ENCODE measurements around the gene DUSP5. TPM values are rescaled to one million over a fixed set of nuclear protein-coding genes. Genes with fewer than 3 reads are reported as not detected.

Gene DUSP5
- total and polyA plus RNA-seq, 10 of the 15 experiments (the other 5 are each of a cell fraction or from before 2014, with no cell fraction given): 2.1 to 95.9 (median 23.4) TPM

DNA sequence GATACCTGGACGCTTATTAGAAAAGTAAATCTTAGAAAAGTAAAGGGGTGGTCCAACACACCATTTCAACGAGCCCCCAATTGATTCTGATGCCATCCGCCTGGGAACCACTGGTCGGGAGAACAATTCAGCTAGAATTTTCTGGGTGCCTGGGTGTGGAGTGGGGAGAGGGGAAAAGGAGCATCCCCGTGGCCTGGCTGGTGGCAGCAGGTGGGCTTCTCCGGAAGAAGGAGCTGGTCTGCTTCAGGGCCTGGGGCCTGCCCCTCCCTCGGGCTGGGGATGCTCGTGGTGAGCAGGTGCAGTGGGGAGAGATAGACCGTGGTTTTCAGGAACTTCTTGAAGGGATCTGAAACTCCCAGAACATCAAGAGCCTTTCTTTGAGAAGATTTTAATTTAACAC, 39.9 kb upstream of the DUSP5 start:
- H3K9me3 ChIP-seq (replicated peaks; ENCODE audit: control insufficient read depth, insufficient read depth, low read length): no peaks in the 10 kb centered on the region
- RAD21 ChIA-PET (ENCODE audit: unreplicated experiment): interaction anchor here (1.2 to 2.4 kb wide), 2 partner anchors 34 to 43 kb away, joined by 3 to 5 read pairs; no protein-coding TSS in a partner anchor
- SMC1A ChIA-PET (ENCODE audit: uncharacterized antibody, unreplicated experiment): interaction anchor here (1.0 to 1.5 kb wide), 2 partner anchors 9 to 26 kb away, joined by 3 to 5 read pairs; no protein-coding TSS in a partner anchor
- H3K36me3 ChIP-seq (ENCODE audit: control insufficient read depth in 2 of 2, insufficient read depth in 2 of 2, low read length in 1 of 2): no peaks in the 10 kb centered on the region
- peak overlapping the region; percentile 55 for H2AFZ ChIP-seq (ENCODE audit: control insufficient read depth, low read depth, low read length)
- H3K27ac ChIP-seq (ENCODE audit: control insufficient read depth, insufficient read depth): no peak overlapping the region
- CTCF ChIA-PET: interaction anchor here (2.1 kb wide), 1 partner anchor 103 kb away, joined by 5 read pairs; no protein-coding TSS in a partner anchor
- no TSS peak for BruUV-seq (replicated peaks)
- H3K4me1 ChIP-seq (ENCODE audit: control insufficient read depth, insufficient read depth, low read length): peaks cover 38% of the 10 kb centered on the region
- in situ Hi-C loops (cut with MboI): no loop called here
- H3K27me3 ChIP-seq (replicated peaks in 1 of 2; ENCODE audit: control insufficient read depth in 2 of 2, insufficient read depth in 2 of 2, low read length in 1 of 2): no peaks in the 10 kb centered on the region
- WGBS (ENCODE audit: insufficient coverage, insufficient replicate concordance, low lambda C conversion rate, missing lambda C conversion rate): 32% methylated on average over 9 of the region's 9 CpGs
- POLR2A ChIA-PET: interaction anchor here (0.5 to 1.4 kb wide), 3 partner anchors 28 to 137 kb away, joined by 3 to 4 read pairs (median 4); no protein-coding TSS in a partner anchor
- H4K20me1 ChIP-seq (ENCODE audit: control insufficient read depth, insufficient read depth): no peaks in the 10 kb centered on the region
- no peaks in the 10 kb centered on the region for H3K79me2 ChIP-seq (ENCODE audit: control insufficient read depth, insufficient read depth, low read length)
- FAIRE-seq (peak; percentile 92), DNase-seq (ENCODE audit: low read depth, low spot score) (no peak), ATAC-seq (peak; percentile 29)
- H3K4me2 ChIP-seq (ENCODE audit: control insufficient read depth, insufficient read depth): peak overlapping the region; percentile 50
- intact Hi-C loops (cut with micrococcal nuclease; ENCODE audit: unreplicated experiment): no loop called here
- no peak for TF ChIP-seq FOS (IDR thresholded peaks at IDR 0.05; ENCODE audit: borderline replicate concordance, extremely low read depth, insufficient read length)
- 0 out of 2 replicates have a peak, but pooled peaks have one; percentile 36 for TF ChIP-seq TCF12 (IDR thresholded peaks at IDR 0.05; ENCODE audit: low read depth, low read length)
- no peak for TF ChIP-seq SIN3A (IDR thresholded peaks at IDR 0.05; ENCODE audit: low read depth, low read length)
- peak; percentile 41; the same call in 1 of the 2 replicates for TF ChIP-seq RUNX3 (IDR thresholded peaks at IDR 0.05; ENCODE audit: low read length)
- peak; percentile 39 to 44; a peak in 2 of 4 replicates for TF ChIP-seq IKZF2 (IDR thresholded peaks at IDR 0.05)
- no peak for TF ChIP-seq CHD4 (IDR thresholded peaks at IDR 0.05)
- peak; percentile 15 for TF ChIP-seq SPI1 (IDR thresholded peaks at IDR 0.05; ENCODE audit: borderline replicate concordance, insufficient read depth, low read depth, low read length)
- TF ChIP-seq SRF (IDR thresholded peaks at IDR 0.05; ENCODE audit: low read depth in 2 of 2, low read length in 2 of 2): no peak
- no peak overlapping the region for H3K9ac ChIP-seq (ENCODE audit: control insufficient read depth, insufficient read depth, low read length)
- no peak overlapping the region for H3K4me3 ChIP-seq
